ENCODE results near the gene IFT20.
"Not testable (repeated sequence)": the region's sequence is repeated elsewhere in the genome, so short reads cannot be mapped to it uniquely, and the experiment has no call there.

Gene IFT20

DNA sequence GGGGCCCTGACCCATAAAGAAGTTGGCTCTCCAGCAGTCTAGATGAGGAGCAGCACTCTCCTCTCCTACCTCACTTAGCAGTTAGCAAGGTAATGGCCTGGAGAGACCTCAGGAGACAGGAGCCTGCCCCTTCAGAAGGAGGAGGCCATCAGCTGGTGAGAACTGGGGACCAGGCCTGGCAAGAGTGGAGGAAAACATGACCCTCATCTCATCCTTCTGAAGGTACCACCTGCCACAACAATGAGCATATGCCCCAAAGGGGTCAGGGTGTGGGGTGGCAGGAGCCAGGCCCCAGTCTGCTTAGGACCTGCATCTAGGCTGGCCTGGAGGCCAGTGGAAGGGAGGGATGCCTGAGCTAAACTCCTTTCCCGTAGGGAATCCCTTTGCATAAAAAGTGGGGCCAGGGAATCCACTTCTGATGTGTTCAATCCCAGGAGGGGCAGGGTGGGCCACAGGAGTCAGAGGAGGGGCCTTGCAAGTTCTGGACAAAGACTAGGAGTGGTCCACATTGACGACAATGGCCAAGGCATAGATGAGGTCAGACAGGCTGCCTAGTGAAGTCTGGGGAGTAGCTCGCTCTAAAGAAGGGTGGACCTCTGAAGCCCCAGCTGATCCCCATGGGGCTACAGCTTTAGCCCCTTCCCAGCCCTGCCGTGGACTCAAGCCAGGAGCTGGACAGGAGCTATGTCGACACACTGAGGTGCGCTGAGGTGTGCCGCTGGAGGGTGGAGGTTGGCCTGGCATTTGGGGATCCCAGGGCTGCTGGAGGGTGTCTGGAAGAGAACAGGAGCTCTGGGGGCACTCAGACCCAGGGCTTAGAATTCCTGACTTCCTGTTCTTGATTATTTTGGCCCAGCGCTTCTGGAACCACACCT is 28.7 kb upstream of the IFT20 start:
- DNase-seq: no peak

DNA sequence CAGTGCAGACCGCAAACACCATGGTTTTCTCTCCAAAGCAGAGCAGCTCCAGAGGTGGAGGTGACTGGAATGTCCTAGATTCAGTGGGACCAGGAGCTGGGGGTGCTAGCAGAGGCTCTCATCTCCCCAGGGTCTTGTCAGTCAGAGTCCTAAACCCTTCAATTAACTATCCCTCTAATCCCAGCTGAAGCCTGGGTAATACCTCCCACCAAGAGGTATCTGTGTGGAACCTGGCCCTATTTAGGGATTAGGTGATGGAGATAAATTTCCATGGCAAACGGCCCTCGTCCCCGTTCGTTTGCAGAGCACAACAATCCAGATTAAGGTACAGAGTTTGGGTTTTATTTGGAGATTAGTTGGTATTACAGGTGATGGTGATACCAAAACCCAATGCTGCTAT is 27.9 kb upstream of the IFT20 start:
- no peak for DNase-seq

DNA sequence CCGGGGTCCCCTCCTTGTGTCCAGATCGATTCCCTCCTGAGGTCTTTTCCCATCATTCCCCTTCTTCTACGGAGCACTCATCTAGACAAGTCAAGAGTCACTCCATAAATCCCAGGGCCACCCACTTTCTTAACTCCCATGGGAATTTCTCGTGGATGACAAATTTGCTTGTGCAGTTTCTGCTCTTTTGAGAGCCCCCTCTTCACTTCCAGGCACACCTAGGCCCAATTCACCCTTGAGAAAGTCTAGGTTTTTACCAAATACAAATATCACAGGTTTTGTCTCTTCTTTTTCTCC is 22.6 kb upstream of the IFT20 start:
- no peak for DNase-seq

DNA sequence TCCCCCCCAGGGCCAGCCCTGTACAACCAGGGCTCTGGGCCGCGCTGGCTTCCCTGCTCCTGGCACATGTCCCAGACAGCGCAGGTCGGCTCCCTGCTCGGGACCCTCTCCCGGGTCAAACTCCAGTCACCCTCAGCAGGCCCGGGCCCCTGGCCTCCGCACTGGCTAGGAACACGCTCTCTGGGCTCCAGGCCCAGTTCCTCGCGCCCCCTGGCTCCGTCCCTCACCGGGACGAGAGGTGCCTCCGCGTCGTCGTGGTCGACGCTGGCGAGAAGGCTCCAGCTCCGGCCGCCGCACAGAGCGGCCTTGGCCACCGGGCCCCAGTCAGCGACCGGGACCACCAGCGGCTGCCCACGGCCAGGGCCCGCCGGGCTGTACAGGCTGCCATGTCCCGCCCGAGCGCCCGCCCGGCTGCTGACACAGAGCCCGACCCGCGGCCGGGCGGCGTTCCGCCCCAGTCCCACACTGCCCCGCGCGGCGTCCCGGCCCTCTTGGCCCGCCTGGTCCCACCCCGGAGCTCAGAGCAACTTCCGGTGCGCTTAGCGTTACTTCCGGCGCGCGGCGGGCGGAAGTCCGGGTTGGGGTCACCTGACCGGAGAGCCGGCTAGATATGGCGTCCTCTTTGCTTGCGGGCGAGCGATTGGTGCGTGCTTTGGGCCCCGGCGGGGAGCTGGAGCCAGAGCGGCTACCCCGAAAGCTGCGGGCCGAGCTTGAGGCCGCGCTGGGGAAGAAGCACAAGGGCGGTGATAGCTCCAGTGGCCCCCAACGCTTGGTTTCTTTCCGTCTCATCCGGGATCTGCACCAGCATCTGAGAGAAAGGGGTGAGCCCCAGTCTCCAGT is 22.0 kb upstream of the IFT20 start, which contains the start of gene POLDIP2:
Gene POLDIP2, minus strand, starts transcription at position 467 of the 840 bp plus-strand sequence. Its CDS starts 79 bp downstream, at position 388.
- DNase-seq: peak; percentile 86

DNA sequence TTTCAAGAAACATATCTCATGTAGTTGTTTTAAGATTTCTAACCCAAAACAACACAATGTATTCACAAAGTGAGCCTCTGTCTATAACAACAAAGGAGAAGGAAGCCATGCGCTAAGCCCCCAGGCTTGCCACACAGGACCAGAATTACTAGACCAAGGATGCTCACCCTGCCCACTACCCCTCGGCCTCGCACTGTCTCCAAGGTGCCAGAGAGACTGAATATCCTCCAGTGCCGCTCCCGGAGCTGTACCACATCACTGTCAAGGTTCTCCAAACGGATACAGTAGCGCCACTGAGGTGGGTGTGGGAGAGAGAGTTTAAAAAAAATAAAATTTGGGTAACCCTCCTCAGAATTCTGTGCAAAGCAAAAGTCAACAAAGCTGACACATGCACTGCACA is 15.0 kb upstream of the IFT20 start:
- DNase-seq: no peak

DNA sequence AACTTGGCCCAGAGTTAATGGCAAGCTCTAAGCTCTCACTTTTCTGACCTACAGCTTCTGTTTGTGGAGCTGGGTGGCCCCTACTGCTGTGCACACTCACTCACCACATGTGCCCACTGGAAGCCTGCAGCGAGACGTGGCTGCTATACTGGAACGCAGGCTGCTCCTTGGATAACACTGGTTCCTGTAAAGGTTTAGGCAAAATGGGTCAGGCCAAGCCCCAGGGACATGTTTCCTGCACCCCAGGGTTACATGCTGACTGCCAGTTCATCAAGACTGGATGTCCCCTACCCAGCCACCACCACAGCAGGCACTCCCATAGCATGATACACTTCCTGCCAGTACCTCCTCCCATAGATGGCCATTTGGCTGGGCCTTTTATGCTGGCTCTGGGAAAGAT is 13.7 kb upstream of the IFT20 start:
- no peak for DNase-seq

DNA sequence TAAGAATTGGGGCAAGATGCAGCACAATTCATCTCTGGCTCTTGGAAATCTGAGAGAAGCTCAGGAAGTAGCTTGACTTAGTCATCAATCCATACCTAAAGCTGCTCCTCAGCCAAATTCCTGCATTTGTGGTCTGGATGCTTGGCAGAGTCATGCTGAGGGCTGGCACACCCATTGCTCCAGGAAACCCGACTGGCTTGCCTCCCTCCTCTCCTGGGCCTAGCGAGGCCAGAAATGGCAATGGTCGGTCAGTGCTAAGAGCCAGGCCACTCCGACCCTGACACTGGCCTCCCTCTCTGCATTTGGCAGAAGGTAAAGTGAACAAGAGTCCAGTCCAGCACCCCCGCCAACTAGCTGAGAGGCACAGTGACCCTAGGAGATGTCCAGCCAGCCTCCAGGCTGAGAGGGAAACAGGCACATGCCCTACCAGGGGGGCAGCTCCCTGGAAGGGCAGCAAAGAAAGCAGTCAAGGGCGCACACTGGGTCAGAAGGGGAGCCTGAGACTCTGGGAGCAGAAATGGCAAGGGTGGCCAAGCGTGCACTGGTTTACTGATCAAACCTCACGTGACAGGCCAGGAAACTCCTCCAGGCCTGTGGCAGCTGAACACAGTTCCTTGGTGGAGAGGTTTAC is 12.1 kb upstream of the IFT20 start:
- DNase-seq: no peak

DNA sequence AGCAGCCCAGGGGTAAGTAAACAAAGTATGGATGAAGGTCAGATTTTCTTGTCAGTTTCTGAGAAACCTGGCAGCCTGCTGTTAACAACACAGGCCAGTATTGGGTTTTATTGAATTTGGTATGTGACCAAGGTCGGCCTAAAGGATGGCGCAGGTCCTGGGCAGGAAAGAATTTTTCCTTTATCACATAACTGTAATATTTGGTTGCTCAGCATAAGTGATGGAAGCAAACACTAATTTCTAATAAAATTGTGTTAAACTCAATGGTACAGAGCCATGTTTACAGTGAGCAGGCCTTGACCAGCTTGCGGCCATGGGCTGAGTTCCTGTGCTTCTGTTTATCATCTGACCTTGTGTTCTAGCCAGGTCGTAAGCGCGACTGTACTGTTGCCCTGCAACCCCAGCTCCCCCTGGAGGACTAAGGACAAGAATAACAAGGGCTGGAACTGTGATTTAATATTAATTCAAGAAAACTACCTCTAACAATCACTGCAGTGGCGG is 11.5 kb upstream of the IFT20 start:
- no peak for DNase-seq

DNA sequence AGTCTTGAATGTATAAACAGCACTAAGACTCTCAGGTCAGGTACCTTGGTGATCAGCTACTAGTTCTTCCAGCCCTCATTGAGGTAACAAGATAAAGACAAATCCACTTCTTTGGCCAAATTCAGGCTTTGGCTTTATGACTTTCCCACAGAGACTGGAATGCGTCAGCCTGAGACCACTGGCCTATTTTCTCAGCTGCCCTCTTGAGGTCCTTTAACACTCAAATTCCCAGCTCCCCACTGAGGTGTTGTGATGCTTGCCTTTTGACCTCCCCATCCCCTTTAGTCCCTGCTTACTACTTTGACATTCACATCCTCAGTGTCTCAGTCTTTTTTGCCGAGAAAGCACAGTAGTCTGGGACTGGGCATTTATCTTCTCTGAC is 10.9 kb upstream of the IFT20 start:
- no peak for DNase-seq

DNA sequence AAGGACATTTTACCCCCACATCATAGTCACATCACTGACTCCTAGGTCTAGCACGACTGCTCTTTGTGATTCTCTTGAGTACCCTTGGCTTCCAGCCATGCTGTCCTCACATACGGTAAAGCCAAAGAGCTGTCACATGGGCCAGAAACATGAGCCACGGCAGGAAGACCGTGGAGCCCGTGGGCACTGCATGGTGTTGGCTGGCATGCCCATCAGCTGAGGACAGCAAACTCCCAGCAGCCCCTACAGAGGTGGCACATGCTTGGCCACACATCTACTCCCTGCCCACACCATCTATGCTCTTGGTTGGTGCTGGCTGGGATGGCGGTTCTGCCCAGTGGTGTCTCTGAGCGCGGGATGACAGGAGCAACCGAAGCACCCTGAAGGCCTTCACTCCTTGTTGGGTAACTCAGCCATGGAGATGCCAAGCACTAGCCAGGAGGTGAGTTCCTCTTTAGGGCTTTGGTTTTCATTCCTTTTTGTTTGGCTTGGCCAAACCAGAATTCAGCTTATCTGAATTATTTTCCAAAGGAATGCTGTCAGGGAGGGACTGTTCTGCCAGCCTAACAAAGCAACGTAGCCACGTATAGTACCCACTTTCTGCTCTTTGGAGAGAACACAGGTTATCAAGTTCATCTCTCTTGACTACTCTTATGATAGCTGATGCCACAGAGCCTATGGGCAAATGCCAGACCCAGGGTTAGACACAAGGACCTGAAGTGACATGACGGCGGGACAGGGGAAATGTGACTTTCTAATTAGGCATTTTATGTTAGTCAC is 10.3 kb upstream of the IFT20 start:
- peak; percentile 20 for DNase-seq

DNA sequence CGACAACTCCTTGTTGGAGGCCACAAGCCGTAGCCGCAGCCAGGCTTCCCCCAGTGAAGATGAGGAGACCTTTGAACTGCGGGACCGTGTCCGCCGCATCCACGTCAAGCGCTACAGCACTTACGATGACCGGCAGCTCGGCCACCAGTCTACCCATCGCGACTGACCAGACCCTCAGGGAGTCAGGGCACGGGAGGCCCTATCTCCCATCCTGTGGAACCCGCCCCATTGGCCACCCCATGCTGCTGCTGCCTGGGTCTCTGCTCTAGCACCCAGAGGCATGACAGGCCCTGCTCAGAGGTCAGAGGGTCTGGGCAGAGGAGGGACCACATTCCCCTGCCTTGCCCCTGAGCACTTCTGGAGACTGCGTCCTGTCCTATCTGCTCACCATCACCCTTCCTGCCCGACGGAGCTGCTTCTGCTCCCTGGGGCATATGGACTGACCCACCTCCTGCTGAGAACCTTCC is 9.2 kb upstream of the IFT20 start:
- no peak for DNase-seq

DNA sequence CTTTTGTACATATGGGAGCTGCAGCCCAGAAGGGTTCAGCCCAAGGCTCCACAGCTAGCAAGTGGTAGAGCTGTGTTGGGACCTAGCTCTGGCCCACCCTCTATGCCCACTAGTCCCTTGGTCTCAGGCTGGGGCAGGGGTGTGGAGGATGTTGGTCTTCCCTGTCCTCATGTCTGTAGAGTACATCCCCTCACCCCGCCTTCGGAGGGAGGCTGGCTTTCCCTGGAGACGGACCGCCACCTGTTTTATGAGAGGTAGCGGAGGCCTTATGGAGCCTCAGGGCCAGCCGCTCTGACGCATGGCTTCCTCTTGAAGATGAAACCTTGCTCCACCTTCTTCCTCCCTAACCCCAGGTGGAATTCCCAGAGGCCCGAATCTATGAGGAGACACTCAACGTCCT is 8.7 kb upstream of the IFT20 start:
- DNase-seq: no peak

DNA sequence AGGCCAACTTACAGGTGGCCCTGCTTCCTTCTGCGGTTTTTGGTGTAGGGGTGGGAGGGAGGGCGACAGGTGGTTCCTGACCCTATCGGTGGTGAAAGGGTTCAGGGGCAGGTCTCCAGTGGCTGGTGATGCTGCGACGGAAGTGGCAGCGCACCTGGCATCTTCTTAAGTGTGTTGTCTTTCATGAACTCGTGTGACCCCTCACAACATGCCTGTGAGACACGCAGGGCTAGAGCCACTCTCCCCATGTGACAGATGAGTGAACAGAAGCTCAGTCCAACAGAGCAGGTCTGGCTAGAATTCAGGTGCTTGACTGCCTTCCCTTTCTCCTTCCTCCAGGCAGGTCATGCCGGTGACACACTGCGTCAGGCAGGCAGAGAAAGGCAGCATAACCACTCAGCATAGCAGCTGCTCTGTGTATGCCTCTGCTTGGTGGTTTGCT is 8.2 kb upstream of the IFT20 start:
- no peak for DNase-seq

DNA sequence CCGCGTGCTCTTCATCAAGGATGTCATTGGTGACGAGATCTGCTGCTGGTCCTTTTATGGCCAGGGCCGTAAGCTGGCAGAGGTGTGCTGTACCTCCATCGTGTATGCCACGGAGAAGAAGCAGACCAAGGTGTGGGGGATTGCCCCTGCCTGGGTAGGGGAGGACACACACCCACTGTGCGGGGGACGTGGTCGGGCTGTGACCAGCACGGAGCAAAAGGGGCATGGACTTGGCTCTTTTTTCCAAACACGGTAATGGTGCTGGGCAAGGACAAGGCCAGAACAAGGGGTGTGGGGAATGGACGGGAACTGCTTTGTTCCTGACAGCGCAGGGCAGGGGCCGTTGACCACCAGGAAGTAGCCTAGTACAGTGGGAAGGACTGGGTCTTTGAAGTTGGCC is 7.0 kb upstream of the IFT20 start:
- no peak for DNase-seq

DNA sequence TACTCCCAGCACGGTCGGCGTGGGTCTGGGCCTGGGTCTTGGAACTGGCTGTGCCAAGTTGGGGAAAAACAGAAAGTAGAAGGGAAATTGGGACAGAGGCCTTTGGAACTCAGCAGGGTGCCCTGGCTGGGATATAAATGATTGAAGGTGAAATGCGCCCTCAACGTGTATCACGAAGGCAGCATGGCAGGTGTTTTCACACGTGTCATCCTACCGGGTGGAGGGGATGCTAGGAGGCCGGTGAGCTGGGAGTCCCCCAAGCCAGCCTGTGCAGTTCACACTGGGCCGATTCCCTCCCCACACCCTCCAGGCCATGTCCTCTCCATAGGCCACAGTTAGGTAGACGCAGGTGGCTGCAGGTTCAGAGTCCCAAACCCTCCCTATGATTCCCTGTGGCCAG is 6.2 kb upstream of the IFT20 start:
- DNase-seq: no peak

DNA sequence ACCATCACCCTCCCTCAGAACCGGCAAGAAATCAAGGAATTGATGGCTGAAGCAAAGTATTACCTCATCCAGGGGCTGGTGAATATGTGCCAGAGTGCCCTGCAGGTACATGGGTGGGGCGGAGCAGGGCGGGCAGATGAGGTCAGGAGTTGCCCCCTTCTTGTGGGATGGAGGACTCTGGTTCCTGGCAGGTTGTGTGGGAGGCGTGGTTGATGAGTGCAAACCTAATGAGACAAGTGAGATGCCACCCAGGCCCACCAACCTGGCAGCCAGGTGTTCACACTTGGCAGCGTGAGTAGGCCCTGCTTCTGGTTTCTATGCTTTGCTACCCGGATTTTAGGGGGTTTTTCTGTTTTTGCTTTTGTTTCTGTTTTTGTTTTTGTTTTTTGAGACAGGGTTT is 5.1 kb upstream of the IFT20 start:
- DNase-seq: no peak

DNA sequence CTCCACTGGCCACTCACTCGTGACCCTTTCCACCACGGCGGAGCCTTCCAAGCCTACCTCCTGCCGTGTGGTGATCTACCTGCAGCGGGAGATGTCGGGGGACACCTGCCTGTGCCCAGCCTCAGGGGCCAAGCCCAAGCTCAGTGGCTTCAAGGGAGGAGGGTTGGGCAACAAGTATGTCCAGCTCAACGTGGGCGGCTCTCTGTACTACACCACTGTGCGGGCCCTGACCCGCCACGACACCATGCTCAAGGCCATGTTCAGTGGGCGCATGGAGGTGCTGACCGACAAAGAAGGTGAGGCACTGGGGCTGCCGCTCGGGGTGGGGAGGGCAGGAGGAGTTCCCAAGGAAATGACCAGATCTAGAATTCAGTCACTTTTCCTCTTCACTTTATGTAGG is 4.2 kb upstream of the IFT20 start:
- DNase-seq: no peak

DNA sequence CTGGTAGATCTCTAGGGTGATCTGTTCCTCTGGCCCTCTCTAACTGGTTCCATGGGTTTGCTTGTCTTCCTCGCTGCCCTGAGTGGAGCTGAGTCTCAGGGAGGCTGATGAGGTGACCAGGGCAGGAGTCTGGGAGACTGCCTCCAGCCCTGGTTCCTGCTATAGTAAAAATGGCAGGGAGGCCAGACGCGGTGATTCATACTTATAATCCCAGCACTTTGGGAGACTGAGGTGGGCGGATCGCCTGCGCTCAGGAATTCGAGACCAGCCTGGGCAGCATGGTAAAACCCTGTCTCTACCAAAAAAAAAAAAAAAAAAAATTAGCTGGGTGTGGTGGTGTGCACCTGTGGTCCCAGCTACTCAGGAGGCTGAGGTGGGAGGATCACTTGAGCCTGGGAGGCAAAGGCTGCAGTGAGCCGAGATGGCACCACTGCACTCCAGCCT is 3.5 kb upstream of the IFT20 start:
- not testable (repeated sequence) for DNase-seq

DNA sequence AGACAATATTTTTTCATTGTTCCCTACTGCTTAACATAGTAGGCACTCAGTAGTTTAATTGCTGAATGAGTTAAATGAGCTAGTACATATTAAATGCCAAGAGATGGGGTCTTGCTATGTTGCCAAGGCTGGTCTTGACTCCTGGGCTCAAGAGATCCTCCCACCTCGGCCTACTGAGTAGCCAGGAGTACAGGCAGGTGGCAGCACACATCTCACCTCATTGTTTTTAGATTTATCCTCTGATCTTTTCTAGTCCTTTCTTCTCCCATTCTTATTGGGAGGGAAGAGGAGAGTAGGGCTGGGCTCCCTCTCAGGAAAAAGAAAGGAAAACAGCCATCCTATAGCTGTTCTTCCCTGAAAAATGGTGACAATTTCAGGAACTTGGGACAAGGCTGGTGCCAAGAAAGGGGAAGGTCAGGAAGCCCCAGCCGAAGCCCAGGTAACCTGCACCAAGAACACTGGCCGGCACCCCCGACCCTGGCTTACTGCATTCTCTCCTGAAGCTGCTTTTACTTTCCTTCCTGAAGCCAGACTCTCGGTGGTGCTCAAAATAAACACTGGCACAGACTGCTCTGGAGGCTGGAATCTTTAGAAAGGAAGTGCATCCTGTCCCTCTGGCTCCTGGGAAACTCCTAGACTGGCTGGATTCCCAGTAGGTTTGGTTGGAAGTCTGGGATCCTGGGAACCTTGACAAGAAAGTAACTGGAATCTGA is 2.9 kb upstream of the IFT20 start:
- no peak for DNase-seq

DNA sequence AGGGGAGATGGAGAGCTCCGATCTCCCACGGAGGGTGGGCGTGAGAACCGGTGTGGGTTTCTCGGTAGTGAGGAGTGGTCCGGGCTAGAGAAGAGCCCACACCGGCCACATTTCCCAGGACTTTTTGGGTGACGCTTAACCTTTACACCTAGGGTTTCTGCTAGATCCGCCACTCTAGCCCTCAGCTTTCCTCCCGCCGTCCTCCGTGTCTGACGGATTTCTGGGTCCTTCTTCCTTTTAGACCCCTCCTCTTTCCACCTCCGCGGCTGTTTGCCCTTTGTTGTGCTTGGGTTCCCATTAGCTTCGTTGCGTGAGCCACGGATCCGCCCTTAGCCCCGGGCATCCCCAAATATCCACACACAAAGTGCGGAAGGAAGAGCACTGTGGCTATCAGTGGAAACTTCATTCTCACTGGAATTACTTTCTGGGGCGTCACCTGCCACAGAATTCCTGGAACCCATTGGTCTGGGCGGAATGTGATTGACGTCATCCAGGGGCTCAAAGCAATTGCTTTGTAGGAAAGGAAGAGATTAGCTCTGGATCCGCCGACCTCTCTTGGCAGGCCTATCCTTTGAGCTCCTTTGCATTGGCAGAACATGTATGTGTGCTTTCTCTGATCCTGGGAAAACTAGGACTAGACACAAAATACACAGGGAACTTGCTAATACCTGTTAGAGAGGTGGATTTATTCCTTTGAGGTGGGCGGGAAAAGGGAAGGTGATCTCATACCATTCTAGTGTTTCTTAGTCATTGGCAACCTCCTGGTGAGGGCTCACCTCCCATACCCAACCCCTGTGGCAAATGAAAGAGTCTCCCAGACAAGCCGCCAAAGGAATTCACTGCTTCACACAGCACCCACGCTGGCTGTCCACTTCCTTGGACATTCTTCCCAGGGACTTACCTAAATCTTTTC is 943 bp upstream of the IFT20 start:
- DNase-seq: peak; percentile 68
